Measurements from ENCODE around the gene EXT2. TPM values are rescaled to one million over a fixed set of nuclear protein-coding genes. Genes with fewer than 3 reads are reported as not detected.

The EXT2 gene
- polyA plus RNA-seq, 5 donors: 72.8 to 79.9 (median 75.4) TPM

DNA sequence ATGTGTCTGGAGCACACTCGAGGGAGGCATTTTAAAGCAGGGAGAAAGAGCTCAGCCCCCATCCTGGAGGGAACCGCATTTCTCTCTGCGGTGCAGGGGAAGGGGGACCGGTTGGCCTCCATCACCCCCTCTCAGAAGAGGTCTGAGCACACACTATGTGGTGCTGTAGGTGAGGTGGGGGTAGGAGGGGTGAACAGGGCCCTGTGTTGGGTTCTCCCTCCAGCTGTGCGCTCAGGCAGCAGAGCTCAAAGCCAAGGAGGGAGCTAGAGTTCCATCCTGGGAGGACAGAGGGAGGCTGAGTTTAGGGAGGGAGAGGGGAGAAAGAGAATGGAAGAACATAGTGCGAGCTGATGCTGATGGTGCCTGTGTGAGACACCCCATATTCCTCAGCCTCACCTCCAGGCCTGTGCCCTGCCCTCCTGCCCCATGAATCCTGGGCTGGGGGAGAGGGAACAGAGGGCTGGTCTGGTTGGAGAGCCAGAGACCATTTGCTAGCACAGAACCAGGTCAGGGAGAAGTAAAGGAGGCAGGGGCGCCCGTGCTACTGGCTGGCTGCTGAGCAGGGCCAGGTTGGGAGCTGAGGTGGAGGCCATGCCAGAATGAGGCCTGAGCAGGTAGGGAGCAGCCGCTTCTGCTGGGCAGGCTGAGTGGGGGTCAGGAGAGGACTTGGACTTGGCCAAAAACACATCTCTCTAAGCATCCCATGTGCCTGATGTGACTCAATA, 170.7 kb downstream of the EXT2 start:
- no peak for DNase-seq

DNA sequence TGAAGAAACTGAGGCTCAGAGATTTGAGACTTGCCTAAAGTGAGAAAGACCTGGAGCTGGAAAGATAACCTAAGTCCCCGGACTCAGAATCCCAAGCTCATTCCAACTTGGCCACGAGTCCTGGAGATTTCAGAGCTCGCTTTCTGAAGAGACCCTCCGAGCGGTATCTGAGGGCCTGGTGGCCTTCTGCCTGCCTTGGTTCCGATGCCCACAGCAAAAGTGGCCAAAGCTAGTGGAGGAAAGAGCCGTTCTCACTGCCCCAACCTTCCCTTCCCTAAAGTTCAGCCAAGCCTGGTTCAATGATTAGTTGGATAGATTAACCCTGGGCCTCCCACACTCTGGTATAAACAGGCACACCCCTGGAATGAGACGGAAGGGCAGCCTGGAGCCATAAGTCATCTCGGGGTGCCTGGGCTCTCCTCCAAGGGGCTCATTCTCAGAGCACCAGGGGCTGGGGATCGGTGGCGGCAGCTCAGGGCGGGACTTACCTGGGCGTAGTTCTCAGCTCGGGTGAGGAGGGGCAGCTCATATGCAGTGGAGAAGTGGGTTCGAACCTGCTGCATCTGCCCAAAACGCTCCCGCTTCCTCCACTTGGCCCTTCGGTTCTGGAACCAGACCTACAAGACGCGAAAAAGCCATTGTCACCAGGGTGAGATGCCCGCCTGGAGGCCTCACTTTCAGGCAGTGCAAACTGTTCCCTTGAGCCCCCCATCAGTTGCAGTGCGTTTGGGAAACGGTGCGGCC, 171.7 kb downstream of the EXT2 start:
- no peak for DNase-seq

DNA sequence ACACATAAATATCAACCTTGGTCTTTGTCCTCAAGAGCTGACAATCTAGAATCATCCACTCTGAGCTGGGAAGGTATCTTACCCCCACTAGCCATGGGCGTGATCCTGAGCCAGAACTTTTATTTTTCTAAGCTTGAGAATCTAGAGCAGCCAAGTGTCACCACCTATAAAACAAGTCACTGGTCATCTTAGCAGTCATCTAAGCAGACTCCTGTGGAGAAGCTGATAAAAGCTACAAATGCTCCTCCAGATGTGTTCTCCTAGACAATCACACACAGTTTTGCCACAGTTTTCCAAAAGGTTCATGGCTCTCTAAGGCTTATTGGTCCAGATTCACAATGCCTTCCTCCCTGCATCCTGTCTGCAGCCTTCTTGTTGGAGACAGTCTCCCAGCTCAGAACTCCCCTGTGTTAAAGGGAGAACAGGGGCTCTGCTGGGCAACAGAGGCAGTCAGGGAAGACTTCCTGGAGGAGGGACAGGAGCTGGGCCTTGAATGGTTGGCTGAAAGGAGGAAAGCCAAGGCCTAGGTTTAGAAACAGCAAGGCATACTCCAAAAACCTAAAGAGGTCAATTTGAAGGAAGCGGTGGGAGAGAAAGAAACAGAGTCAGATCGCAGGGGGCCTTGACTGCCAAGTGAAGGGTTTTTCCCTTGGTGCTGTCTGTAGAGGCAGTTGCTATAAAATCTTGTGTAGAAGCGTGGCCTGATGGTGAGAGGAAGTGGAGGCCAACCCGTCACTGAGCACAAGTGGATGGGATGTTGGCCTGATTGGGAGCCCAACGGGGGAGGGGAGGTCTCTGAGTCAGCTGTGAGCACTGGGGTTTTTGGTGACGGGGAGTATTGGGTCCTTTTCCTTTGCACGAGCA, 172.5 kb downstream of the EXT2 start:
- DNase-seq: no peak

GRCh38 chr11:44268614-44269080, 173.2 kb downstream of the EXT2 start:
- DNase-seq: no peak

DNA sequence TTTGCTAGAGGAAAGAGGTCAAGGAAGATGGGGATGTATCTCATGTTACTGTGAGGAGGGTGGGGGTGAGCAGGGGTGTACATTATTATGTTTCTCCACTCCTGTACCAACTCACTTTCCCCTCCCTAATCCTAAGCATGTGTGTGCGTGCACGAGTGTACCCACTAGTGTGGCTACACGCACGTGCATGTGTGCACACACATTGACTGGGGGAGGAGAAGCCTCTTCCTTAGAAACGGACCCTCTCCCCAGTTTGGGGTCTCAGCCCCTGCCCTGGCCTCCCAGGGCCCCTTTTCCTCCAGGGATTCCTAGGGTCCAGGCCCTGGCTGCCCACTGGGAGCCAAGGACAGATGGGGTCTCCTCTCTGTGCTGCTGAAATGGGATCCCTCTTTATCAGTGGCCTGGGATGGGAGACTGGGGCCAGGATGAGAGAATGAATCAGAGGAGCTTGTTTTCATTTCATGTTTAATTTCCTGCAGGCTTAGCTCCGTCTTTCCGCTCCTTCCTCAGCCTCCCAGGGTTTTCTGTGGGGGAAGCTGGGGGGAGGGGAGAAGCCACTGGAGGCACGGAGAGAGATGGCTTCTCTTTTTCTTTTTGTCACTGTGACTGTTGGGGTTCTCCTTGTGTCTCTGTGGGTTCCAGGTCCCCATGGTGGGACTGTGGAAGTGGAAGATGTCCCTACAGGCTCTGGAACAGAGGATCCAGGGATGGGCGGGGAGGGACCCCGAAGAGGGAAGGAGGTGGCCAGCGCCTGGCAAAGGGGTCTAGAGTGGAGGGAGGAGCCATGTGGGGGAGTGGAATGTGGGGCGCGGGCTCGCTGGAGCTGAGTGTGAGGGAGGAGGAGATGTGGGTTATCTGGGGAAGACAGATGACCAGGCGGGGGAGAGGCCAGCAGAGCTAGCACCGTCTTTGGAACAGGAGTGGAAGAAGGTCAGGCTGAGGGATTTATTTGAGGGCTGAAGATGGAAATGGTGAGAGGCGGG, 174.2 kb downstream of the EXT2 start:
- DNase-seq: no peak

DNA sequence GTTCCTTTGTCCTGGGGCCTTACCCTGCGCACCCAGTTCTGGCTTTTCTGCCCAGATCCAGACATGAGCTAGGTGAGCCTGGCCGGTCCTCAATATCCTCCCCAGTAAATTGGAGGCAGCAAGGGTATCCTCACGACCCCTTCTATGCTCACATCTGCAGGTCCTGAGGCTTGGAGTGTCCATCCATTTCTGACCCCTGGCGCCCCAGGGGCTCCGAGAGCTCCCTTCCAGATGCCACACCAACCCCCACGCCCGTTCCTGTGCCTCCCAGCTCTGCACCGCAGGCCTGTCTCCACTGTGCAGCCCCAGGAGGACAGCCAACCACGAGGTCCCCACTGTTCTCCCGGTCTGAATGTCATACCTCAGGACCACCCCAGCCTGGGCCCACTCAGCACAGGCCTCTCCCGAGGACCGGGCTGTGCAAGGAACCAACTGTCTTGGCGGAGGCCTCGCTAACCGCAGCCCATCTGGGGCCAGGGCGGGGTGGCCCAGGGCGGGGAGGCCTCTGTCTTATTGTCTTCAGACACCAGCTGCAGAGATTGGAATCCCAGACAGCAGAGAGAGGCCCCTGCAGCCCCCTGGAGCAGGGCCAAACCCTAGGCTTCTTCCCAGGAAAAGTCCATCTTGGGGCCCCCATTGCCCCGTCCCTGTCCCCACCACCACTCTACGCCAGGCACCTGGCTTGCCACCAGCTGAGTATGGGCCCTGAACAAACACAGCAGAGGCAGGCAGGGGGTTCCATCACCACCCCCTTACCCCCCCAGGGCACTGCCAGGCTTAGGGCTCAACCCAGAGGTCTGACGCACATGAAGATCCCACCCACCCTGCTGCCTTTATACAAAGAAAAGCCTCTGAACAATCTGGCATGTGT, 175.2 kb downstream of the EXT2 start:
- no peak for DNase-seq

DNA sequence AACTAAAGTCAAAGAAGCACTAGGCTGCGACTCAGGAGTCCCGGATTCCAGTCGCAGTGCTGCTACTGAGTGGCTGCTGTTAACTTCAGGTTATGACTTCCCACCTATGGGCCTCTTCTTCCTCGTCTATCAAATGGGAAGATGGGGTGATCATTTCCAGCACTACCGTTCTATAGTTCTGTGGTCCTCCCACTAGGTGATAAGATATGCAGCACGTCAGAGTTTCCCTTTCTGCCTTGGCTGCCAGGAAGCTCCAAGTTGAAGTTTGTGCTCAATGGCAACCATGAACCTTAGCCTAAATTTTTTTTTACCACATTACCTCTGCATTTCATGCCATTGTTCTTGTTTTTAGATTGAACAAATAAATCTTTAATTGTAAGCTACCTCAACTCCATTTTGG, 175.8 kb downstream of the EXT2 start:
- no peak for DNase-seq

DNA sequence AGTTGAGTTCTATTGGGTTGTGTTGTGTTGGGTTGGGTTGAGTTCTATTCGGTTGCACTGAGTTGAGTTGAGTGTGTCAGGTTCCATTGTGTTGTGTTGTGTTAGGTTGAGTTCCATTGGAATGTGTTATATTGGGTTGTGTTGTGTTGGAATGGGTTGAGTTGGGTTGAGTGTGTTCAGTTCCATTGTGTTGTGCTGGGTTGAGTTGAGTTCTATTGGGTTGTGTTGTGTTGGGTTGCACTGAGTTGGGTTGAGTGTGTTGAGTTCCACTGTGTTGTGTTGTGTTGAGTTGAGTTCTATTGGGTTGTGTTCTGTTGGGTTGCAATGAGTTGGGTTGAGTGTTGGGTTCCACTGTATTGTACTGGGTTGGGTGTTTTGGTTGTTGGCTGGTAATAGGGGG, 178.9 kb downstream of the EXT2 start:
- no peak for DNase-seq

- DNase-seq: no peak
Observed at GRCh38 chr11:44275241-44275640, 179.8 kb downstream of the EXT2 start.

GRCh38 chr11:44275961-44276550, 180.6 kb downstream of the EXT2 start:
- no peak for DNase-seq

DNA sequence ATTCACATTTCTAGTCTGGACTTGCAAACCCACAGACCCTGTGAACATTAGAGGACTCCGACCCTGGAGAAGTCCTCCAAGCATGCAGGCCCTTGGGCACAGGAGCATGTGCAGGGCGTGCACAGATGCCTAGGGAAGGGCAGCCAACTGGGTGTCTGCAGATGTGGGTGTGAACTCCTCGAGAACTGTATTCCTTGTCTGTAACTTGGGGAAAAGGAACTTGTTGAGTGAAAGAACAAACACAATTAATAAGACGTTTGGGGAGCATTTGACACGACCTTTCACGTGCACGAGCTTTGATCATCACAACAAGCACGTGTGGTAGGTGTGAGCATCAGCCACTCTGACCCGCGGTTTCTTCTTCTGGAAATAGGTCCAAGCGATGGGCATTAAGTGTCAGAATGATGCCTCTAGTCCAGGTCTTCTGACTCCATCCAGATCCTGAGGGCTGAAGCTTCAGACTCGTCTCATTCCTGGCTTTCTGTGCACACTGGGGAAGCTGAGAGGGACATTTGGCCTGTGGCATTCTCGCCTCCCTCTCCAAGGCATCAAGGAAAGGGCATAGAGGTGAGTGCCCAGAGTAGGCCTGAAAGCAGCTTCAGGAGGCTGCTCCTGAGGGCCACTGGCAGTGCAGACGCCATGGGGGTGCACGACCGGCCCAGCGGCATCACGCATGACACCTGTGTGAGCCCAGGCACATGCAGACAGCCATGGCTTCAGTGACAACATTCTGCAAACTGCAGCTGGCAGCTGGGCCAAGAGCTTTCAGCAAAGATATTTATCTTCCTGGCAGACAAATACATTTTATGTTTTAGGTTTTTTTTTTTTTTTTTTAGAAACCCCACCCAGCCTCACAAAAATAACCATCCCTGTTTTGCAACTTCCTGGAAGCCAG, 182.0 kb downstream of the EXT2 start:
- no peak for DNase-seq

DNA sequence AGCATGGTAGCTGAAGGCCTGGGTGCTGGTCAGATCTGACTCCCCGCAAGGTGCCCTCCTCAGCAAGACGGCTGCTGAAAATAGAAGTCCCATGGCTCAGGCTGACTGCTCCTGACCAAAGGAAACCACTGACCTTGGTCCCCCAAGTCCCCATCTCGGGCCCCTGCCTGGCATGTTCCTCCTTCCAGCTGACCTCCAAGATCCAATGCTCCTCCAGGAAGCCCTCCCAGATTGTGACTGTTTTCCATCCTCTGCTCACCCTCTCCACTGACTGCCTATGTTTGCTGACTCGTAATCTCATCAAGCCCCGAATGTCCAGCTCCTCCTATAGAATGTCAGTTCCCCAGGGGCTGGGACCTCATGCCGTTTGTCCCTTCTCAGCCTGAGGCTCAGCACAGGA, 184.0 kb downstream of the EXT2 start:
- no peak for DNase-seq

DNA sequence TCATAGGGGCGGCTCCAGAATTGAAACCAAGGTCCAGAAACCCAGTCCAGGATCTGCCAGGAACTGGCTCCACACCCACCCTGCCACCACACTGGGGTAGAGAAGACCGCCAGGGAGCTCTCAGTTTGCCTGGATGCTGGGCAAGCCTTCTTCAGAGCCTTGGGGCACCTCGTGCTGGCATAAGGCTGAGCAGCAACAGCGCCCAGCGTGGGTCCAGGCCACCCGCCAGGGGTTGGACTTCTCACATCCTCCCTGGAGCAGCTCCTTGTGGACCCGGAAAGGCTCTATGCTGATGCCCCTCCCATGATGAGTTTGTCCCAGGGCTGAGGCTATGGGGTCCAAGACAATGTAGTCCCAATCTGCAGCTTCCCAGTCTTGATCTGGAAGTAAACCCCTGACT, 184.8 kb downstream of the EXT2 start:
- DNase-seq: no peak

DNA sequence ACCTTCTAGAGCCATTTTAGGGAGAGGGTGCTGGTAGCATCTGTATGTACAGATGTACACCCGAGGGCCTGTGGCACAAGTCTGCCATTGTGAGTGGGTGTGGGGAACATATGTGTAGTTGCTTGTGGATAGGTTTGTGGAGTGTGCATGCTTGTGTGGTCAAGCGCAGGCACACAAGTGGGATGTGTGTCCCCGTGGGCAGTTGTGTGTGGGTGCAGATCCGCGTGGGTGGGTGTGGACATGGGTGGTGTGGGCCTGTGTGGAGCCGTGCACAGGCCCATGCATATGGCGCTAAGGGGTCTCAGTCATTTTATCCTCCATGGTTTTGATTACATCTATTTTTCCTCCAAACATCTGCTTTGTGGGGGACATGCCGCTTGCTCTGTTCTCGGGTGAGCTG, 185.7 kb downstream of the EXT2 start:
- DNase-seq: no peak

DNA sequence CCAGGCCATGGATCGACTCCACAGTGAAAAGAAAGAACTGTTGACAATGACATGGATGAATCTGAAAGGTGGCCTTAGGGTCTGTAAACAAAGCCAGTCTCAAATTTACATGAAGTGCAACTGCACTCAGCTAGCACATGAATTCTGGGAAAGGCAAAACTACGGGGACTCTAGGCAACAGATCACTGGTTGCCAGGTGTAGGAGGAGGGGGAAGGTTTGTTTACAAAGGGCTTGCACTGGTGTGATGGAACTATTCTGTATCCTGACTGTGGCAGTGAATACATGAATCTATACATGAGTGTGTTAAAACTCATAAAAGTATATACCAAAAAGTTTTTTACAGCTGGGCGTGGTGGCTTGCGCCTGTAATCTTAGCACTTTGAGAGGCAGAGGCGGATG, 187.1 kb downstream of the EXT2 start:
- no peak for DNase-seq

DNA sequence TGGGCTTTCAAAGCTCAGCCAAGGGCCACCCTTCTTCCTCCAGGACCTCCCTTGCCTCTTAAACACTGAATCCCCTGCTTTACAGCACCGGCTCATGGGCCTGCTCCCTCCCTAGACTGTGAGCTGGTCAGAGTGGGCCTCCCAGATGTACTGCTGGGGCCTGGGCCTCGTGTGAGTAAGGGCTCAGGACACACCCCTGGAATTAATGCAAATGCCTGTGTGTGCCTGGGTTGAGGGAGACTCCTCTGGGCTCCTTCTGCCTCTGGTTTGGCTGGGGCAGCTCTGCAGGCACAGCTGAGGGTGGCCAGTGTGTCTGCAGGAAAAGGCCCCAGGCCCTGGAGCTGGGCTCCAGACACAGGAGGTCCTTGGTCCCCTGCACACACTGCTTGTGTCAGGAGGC, 190.3 kb downstream of the EXT2 start:
- DNase-seq: no peak

DNA sequence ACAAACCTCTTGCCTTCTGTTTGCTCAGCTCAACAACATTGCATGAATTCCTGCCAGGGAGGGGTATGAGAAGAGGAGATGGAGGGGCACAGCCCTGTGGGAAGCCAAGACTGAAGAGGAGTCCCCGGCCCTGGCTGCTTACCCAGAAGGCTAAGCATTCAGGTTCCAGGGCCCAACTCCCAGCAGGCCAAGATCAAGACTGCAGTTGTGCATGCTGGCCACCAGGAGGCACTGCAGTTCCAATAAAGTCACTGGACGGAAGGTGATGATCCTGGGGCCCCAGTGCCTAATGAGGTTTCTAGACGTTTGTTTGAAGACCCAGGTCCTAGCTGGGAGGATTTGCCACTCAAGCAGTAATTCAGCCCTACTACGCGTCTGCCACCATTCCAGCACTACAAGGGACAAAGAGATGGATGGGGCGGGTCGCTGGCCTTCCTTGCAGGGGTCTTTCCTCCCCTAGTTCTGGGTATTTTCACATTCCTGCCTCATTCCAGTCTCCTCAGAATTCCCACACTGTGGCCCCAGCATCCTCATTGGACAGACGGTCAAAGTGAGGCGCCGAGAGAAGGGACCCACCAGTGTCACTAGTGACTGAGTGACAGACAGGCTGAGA, 190.9 kb downstream of the EXT2 start:
- peak in 1 of 2 donors; percentile 46 for DNase-seq

DNA sequence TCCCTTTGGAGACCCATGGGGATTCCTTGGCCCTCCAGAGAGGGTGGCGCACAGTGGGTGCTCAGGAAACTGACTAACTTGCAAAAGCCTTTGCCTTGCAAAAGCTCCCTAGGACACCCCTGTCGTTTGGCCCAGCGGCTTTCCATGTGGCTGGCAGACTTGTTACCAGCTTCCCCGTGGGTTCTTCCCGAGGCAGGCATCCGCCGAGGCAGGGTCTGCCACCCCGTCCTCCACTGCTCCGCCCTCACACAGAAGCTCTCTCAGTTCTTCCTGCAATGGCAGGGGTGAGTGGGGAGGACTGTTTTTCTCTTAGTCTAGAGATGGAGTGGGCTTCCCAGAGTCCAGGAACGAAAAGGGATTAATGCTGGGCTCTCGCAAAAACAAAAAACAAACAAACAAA, 191.4 kb downstream of the EXT2 start:
- no peak for DNase-seq

Measured in right lung (tissue), 5 donors.